ENCODE data around the gene PLPPR4. TPM values are rescaled to one million over a fixed set of nuclear protein-coding genes. Genes with fewer than 3 reads are reported as not detected.
"Not testable (repeated sequence)": the region's sequence is repeated elsewhere in the genome, so short reads cannot be mapped to it uniquely, and the experiment has no call there.

The PLPPR4 gene
- total and polyA plus RNA-seq, 7 donors: 0.04 to 0.28 (median 0.10) TPM

- TF ChIP-seq CTCF (IDR thresholded peaks at IDR 0.05): no peak
- no peaks in the 10 kb centered on the region for H3K36me3 ChIP-seq (ENCODE audit: insufficient read depth in 1 of 2, low read depth in 1 of 2)
- intact Hi-C loops (cut with DNase I): no loop called here
- H3K27me3 ChIP-seq (ENCODE audit: insufficient read depth in 3 of 3, low read length in 2 of 3): no peaks in the 10 kb centered on the region
- H3K4me1 ChIP-seq: no peaks in the 10 kb centered on the region
- H3K27ac ChIP-seq: no peak overlapping the region
- ATAC-seq (no peak), DNase-seq (no peak)
- no peaks in the 10 kb centered on the region for H3K9me3 ChIP-seq
- no peak overlapping the region for H3K4me3 ChIP-seq
Observed at GRCh38 chr1:99271249-99271648, 7.0 kb downstream of the PLPPR4 start.

GRCh38 chr1:99277066-99277465, 12.8 kb downstream of the PLPPR4 start:
- WGBS, 3 donors: 67 to 84% (median 75%) methylated on average over 1 of the region's 1 CpG

GRCh38 chr1:99279525-99279924, 15.2 kb downstream of the PLPPR4 start:
- TF ChIP-seq CTCF (IDR thresholded peaks at IDR 0.05): no peak
- H3K9me3 ChIP-seq: no peaks in the 10 kb centered on the region
- H3K4me3 ChIP-seq: no peak overlapping the region
- no peaks in the 10 kb centered on the region for H3K36me3 ChIP-seq (ENCODE audit: insufficient read depth in 1 of 2, low read depth in 1 of 2)
- ATAC-seq (peak in 3 of 4 donors; percentile 41 to 60 (median 53)), DNase-seq (no peak)
- intact Hi-C loops (cut with DNase I): no loop called here
- no peaks in the 10 kb centered on the region for H3K27me3 ChIP-seq (ENCODE audit: insufficient read depth in 3 of 3, low read length in 2 of 3)
- H3K4me1 ChIP-seq: no peaks in the 10 kb centered on the region
- 9 to 12% (median 10%) methylated on average over 4 of the region's 4 CpGs for WGBS, 3 donors
- no peak overlapping the region for H3K27ac ChIP-seq

More at GRCh38 chr1:99277066-99277465, 12.8 kb downstream of the PLPPR4 start:
- no peak overlapping the region for H3K27ac ChIP-seq
- ATAC-seq: no peak
- intact Hi-C loops (cut with DNase I): no loop called here
- no peak for TF ChIP-seq CTCF (IDR thresholded peaks at IDR 0.05)
- no peak for DNase-seq
- no peak overlapping the region for H3K4me3 ChIP-seq
- no peaks in the 10 kb centered on the region for H3K36me3 ChIP-seq (ENCODE audit: insufficient read depth in 1 of 2, low read depth in 1 of 2)
- no peaks in the 10 kb centered on the region for H3K27me3 ChIP-seq (ENCODE audit: insufficient read depth in 3 of 3, low read length in 2 of 3)
- no peaks in the 10 kb centered on the region for H3K9me3 ChIP-seq
- no peaks in the 10 kb centered on the region for H3K4me1 ChIP-seq

GRCh38 chr1:99281105-99281504, 16.8 kb downstream of the PLPPR4 start:
- no peaks in the 10 kb centered on the region for H3K9me3 ChIP-seq
- no peaks in the 10 kb centered on the region for H3K27me3 ChIP-seq (ENCODE audit: insufficient read depth in 3 of 3, low read length in 2 of 3)
- H3K27ac ChIP-seq: no peak overlapping the region
- intact Hi-C loops (cut with DNase I): no loop called here
- H3K4me1 ChIP-seq: no peaks in the 10 kb centered on the region
- no peak for TF ChIP-seq CTCF (IDR thresholded peaks at IDR 0.05)
- ATAC-seq: no peak
- DNase-seq: no peak
- H3K36me3 ChIP-seq (ENCODE audit: insufficient read depth in 1 of 2, low read depth in 1 of 2): no peaks in the 10 kb centered on the region
- no peak overlapping the region for H3K4me3 ChIP-seq

GRCh38 chr1:99282536-99282935, 18.2 kb downstream of the PLPPR4 start:
- Histone ChIP-seq H3K36me3 (ENCODE audit: insufficient read depth in 1 of 2, low read depth in 1 of 2) (no peaks in the 10 kb centered on the region), H3K4me3 (no peak overlapping the region), H3K4me1 (no peaks in the 10 kb centered on the region), H3K9me3 (no peaks in the 10 kb centered on the region), H3K27me3 (ENCODE audit: insufficient read depth in 3 of 3, low read length in 2 of 3) (no peaks in the 10 kb centered on the region), H3K27ac (no peak overlapping the region)
- ATAC-seq (no peak), DNase-seq (no peak)
- 58 to 59% (median 59%) methylated on average over 3 of the region's 3 CpGs for WGBS, 3 donors
- no peak for TF ChIP-seq CTCF (IDR thresholded peaks at IDR 0.05)
- intact Hi-C loops (cut with DNase I): no loop called here

- H3K27ac ChIP-seq; H3K4me1 ChIP-seq; ATAC-seq; H3K36me3 ChIP-seq (ENCODE audit: insufficient read depth in 1 of 2, low read depth in 1 of 2); H3K4me3 ChIP-seq; H3K27me3 ChIP-seq (ENCODE audit: insufficient read depth in 3 of 3, low read length in 2 of 3); intact Hi-C loops (cut with DNase I); H3K9me3 ChIP-seq: not testable (repeated sequence)
- peak in 1 of 2 donors; percentile 30 for DNase-seq
- WGBS, 3 donors: 93 to 95% (median 94%) methylated on average over 18 of the region's 18 CpGs
Observed at GRCh38 chr1:99283521-99283920, 19.2 kb downstream of the PLPPR4 start.

All from psoas muscle (tissue), 8 donors.